HG02938 (cell line): Measurements from ENCODE around the gene PLA2G4C.

ENCODE experiments used
- ATAC-seq: cut with Tn5 transposase; IDR thresholded peaks from one replicate; pipeline ENCODE4 v1.9.1; 2021; ENCODE audit warnings: mild to moderate bottlenecking, moderate library complexity; ENCODE audit not compliant: unreplicated experiment

Gene PLA2G4C

DNA sequence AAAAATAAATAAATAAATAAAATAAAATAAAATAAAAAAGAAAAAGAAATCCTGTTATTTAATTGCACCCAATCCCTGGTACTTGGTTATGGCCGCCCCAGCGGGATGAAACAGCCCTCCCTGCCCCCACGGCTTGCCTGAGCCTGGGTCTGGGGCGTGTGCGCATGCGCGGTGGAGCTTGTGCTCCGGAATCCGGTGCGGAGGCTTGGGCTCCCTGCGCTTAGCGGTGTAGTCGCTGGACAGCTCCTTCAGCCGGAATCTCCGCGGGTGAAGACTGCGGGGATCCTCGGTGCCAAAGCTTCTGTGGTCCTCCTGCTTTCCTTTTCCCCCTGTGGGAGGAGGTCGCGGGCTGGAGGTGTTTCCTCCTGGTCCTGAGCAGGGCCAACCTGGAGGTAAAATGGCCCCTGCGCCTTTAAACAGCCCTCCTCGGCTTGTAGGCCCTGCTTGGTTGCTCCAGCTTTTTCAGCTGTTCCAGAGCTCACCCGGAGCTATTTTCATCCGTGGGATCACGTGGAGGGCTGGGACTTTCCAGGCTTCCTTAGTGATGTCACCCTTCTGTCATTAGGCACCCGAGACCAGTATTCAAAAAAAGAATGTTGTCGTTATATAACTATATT, at the start of gene PLA2G4C:
PLA2G4C (minus strand) TSS at position 468 of the 617 bp plus-strand sequence. CDS start 4,288 bp downstream, outside the sequence.
- ATAC-seq: no peak

- ATAC-seq: no peak
Measured at GRCh38 chr19:48158210-48158790, 47.7 kb upstream of the PLA2G4C start.

- ATAC-seq: no peak
Measured at GRCh38 chr19:48154003-48154402, 43.4 kb upstream of the PLA2G4C start.

- no peak for ATAC-seq
Measured at GRCh38 chr19:48152551-48152950, 41.9 kb upstream of the PLA2G4C start.

GRCh38 chr19:48149430-48149829, 38.8 kb upstream of the PLA2G4C start:
- no peak for ATAC-seq

DNA sequence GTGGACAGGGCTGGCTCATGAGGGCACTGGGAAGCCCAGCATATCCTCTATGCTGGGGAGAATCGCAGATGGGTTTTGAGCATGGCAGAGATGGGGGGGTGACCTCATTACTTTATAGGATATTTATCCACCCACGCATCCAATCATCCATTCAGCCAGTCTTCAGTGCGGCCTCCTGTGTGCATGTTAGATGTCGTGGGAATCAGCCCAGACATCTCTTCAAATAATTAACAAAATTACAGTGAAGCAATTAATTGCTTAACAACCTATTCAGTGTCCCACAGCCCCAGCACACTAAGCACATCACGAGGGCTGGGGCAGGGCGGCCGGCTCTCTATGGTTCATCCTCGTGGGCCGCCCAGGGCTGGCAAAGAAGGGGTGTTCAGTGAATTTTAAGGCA, 38.0 kb upstream of the PLA2G4C start:
- ATAC-seq: no peak

DNA sequence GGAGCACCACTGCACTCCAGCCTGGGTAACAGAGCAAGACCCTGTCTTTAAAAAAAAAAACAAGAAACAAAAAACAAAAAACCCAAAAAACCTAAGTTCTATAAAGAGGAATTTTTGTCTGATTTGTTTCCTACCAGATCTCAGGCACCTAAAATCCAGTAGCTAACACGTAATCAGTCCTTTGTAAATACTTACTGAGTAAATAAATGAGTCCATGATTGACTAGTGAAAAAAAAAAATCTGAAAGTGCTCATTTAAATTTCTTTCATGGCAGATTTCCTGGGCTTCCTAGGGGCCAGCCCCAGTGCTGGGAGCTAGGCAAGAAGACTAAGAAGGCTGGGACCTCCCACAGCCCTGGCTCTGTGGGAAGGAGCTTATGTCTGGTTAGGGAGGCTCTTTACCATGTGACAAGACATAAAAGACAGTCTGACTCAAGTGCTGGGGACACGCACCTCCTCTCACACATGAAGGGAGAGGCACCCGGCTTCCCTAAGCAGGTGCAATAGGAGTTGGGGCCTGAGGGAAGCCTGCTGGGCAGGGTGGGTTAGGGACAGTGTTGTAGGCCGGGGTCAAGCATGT, 37.1 kb upstream of the PLA2G4C start:
- no peak for ATAC-seq

GRCh38 chr19:48139053-48139452, 28.4 kb upstream of the PLA2G4C start:
- no peak for ATAC-seq

- ATAC-seq: no peak
Measured at GRCh38 chr19:48137411-48137810, 26.8 kb upstream of the PLA2G4C start.

GRCh38 chr19:48136547-48136946, 25.9 kb upstream of the PLA2G4C start:
- no peak for ATAC-seq

DNA sequence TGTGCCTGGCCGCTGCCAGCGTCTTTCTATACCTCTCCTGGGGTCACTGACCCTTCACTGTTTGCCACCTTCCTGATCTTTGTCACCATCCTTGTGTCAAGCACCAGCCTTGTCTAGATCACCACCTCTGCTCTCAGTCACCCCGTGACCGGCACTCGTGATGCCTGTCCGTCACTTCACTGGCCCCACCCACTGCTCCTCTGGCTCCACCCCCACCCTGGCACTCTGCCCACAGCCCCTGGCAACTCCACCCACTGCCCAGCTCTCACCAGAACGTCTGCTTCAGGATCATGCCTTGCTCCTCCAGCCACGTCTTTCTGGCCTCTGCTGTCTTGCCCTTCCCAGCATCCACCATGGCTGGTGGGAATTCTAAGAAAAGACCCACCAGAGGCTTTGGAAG, 24.8 kb upstream of the PLA2G4C start:
- ATAC-seq: no peak

GRCh38 chr19:48133094-48133493, 22.5 kb upstream of the PLA2G4C start:
- no peak for ATAC-seq

DNA sequence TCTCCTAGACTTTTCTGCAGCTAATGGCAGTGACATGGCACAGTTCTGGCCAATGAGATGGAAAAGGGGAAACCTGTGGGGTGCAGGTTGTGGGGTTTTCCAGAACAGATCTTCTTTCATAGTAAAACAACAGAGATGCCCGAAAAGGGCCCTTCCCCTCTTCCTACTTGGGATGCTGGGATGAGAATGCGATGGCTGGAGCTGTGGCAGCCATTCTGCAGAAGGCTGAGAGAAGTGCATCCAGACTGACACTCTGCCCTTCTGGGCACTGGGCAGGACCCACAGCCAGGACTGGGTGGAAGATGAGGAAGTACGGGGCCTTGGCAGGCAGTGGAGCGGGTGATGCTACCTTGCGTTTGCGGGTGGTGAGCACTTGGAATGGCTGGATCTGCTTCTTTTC, 16.9 kb upstream of the PLA2G4C start:
- no peak for ATAC-seq

DNA sequence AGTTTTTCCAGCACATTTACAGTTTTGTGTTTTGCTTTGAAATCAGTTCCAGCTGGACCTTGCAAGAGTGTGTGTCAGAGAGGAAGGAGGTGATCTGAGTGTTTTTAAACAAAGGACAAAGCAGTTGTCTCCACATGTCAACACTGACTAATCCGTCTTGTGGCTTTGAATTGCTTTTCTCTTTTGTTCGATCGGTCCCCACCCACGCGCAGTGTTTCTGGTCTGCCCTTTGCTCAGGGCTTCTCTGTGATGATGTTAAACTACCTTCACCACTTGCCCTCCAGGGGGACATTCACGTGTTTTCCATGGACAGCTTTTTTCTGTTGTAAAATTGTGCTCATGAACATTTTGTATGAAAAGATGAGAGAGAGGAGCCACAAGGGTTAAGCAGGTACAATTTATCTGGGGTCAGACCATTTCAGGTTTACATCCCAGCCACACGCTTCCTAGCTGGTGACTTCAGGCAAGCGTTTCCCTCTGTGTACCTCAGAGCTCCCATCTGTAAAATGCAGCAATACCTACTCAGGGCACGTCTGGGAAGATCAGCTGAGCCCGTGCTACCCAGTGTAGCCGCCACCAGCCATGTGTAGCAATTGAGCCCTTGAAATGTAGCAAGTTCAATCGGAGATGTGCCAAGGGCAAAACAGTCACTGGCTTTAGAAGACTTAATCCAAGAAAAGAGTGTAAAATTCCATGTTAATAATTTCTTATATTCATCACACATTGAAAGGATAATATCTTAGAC, 13.5 kb upstream of the PLA2G4C start:
- no peak for ATAC-seq

DNA sequence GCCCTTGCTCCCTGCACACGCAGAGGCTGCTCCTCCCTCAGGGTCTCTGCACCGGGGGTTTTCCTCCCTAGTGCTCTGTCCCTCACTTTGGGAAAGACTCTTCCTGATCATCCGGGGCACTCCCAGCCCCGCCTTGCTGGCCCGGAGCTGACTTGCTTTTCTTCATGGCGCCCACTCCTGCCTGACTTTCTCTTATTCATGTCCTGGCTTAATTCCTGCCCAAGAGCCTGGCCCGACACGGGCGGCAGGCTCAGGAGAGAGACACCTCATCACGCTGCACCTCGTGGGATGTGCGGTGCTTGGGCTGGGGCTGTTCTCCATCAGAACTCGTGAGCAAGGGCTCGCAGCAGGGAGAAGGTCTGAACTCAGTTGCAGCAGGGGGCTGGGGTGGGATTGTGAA, 11.8 kb upstream of the PLA2G4C start:
- ATAC-seq: no peak

GRCh38 chr19:48121909-48122371, 11.3 kb upstream of the PLA2G4C start:
- ATAC-seq: no peak

- no peak for ATAC-seq
Measured at GRCh38 chr19:48121066-48121465, 10.4 kb upstream of the PLA2G4C start.

DNA sequence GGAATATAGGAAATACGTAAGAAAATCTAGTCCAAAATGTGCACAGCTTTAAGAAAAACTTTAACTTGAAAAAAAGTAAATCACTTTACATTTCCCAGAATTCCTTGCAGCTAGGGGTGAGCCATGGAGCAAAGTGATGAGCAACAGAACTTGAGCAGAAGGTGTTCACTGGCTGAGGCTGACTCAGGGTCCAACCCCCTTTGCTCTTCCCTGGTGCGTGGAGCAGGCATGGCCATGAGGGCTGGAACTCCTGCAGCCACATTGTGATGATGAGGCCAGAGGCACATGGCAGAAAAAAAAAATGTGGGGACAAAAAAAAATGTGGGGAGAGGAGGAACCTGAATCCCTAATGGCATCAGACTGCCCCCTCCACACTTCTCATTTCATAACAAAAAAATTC, 9.9 kb upstream of the PLA2G4C start:
- ATAC-seq: no peak

DNA sequence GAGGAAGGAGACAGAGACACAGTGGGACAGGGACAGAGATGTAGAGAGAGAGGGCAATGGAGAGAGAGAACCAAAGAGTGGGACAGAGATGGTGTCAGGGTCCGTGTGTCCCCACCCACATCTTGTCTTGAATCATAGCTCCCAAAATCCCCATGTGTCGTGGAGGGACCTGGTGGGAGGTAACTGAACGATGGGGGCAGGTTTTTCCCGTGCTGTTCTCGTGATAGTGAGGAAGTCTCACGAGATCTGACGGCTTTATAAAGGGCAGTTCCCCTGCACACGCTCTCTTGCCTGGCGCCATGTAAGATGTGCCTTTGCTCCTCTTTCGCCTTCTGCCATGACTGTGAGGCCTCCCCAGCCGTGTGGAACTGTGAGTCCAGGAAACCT, 7.5 kb upstream of the PLA2G4C start:
- ATAC-seq: no peak

GRCh38 chr19:48117515-48118130, 7.0 kb upstream of the PLA2G4C start:
- ATAC-seq: no peak

DNA sequence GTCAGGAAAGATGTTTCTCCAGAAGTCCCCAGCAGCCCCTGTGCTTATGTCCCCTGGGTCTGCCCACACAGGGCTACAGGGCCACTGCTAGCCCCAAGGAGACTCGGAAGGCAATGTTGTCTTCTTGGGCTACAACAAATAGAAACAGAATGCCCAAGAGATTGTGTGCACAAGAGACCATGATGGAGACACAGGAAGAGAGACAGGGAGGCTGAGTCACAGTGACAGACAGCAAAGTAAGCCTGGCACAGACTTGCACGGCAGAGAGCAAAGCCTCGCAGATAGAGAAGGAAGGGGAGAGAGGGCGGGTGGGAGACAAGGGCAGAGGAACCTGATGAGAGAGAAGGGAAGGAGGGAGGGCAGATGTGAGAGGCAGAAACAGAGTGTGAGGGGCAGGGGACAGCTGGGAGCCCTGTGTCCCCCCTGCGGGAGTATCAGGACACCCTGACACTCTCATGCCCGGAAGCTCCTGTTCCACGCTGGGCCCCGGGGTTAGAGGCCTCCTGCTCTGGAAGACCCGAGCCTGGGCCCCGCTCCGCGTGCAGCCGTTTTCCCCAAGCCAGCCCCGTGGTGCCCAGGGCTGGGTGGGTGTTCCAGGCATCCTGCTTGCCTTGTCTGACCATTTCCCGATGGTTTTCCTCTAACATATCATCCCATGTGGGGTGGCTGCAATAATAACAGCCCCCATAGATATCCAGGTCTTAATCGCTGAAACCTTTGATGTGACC, 2.7 kb upstream of the PLA2G4C start:
- ATAC-seq: no peak
